ENCODE measurements around the gene SLC37A3.
"Not testable (repeated sequence)": the region's sequence is repeated elsewhere in the genome, so short reads cannot be mapped to it uniquely, and the experiment has no call there.

Gene SLC37A3

GRCh38 chr7:140416560-140416959, 18.2 kb upstream of the SLC37A3 start (continued):
- TF ChIP-seq BACH2 (CRISPR knock-in tag; IDR thresholded peaks at IDR 0.05; ENCODE audit: borderline replicate concordance): no peak
- no peak for TF ChIP-seq PATZ1 (CRISPR knock-in tag; IDR thresholded peaks at IDR 0.05; ENCODE audit: borderline replicate concordance)

GRCh38 chr7:140415816-140416215, 17.5 kb upstream of the SLC37A3 start:
- ATAC-seq: not testable (repeated sequence)

- TF ChIP-seq SNAI2 (CRISPR knock-in tag; IDR thresholded peaks at IDR 0.05) (no peak), CSRNP3 (CRISPR knock-in tag; IDR thresholded peaks at IDR 0.05) (no peak), TCF4 (CRISPR knock-in tag; IDR thresholded peaks at IDR 0.05; ENCODE audit: borderline replicate concordance) (no peak), ZFP30 (CRISPR knock-in tag; IDR thresholded peaks at IDR 0.05) (no peak), ISL1 (CRISPR knock-in tag; IDR thresholded peaks at IDR 0.05) (no peak), GLIS3 (CRISPR knock-in tag; IDR thresholded peaks at IDR 0.05) (no peak), CSDC2 (CRISPR knock-in tag; IDR thresholded peaks at IDR 0.05) (no peak), ESRRG (CRISPR knock-in tag; IDR thresholded peaks at IDR 0.05) (no peak), ZC3H10 (CRISPR knock-in tag; IDR thresholded peaks at IDR 0.05) (no peak), ZNF565 (CRISPR knock-in tag; conservative IDR thresholded peaks at IDR 0.05; ENCODE audit: low read depth) (no peak), CREB5 (CRISPR knock-in tag; IDR thresholded peaks at IDR 0.05; ENCODE audit: low read depth) (no peak), TOX (CRISPR knock-in tag; IDR thresholded peaks at IDR 0.05; ENCODE audit: borderline replicate concordance) (no peak), ZFP3 (CRISPR knock-in tag; IDR thresholded peaks at IDR 0.05) (no peak), TSHZ2 (CRISPR knock-in tag; IDR thresholded peaks at IDR 0.05) (no peak), ZNF70 (CRISPR knock-in tag; IDR thresholded peaks at IDR 0.05) (no peak), RARB (CRISPR knock-in tag; IDR thresholded peaks at IDR 0.05) (no peak), OSR1 (CRISPR knock-in tag; IDR thresholded peaks at IDR 0.05) (no peak), PATZ1 (CRISPR knock-in tag; IDR thresholded peaks at IDR 0.05; ENCODE audit: borderline replicate concordance) (no peak)
- no peak for ATAC-seq
Observed at GRCh38 chr7:140415361-140415760, 17.0 kb upstream of the SLC37A3 start.

GRCh38 chr7:140404565-140405065, 6.3 kb upstream of the SLC37A3 start:
- TF ChIP-seq ZFP3 (CRISPR knock-in tag; IDR thresholded peaks at IDR 0.05) (no peak), ZC3H10 (CRISPR knock-in tag; IDR thresholded peaks at IDR 0.05) (no peak), ZFP30 (CRISPR knock-in tag; IDR thresholded peaks at IDR 0.05) (no peak), CREB5 (CRISPR knock-in tag; IDR thresholded peaks at IDR 0.05; ENCODE audit: low read depth) (no peak), CSRNP3 (CRISPR knock-in tag; IDR thresholded peaks at IDR 0.05) (no peak), ZNF565 (CRISPR knock-in tag; conservative IDR thresholded peaks at IDR 0.05; ENCODE audit: low read depth) (no peak)
- ATAC-seq: no peak

Measured in SK-N-SH treated with all-trans-retinoic acid at 6 μM for 48 hours (cell line).